ENCODE measurements around the gene ATL3.
"Not testable (repeated sequence)": the region's sequence is repeated elsewhere in the genome, so short reads cannot be mapped to it uniquely, and the experiment has no call there.

The ATL3 gene

GRCh38 chr11:63639199-63639832 lies 31.9 kb downstream of the ATL3 start:
- no peak for TF ChIP-seq EZH2 (IDR thresholded peaks at IDR 0.05; ENCODE audit: borderline replicate concordance, low read depth, low read length, severe bottlenecking)
- TF ChIP-seq CTCF (IDR thresholded peaks at IDR 0.05; ENCODE audit: borderline replicate concordance, extremely low read depth, low read length, poor library complexity, severe bottlenecking), result peak; percentile 59
- H3K27ac ChIP-seq (ENCODE audit: low read length), result no peak overlapping the region
- H4K20me1 ChIP-seq (ENCODE audit: insufficient read depth, low read length), result peaks cover 2% of the 10 kb centered on the region; the same call in 1 of the 2 replicates
- DNase-seq (no peak), ATAC-seq (ENCODE audit: insufficient read depth, low read depth) (no peak)
- H3K36me3 ChIP-seq (ENCODE audit: insufficient read depth, low read length), result peaks cover 89% of the 10 kb centered on the region
- no peaks in the 10 kb centered on the region for H3K4me1 ChIP-seq (ENCODE audit: insufficient read depth, low read length)
- no peak overlapping the region for H3K9ac ChIP-seq (ENCODE audit: low read depth, low read length)
- no peak overlapping the region for H3K4me3 ChIP-seq (ENCODE audit: low read depth in 1 of 2, low read length in 2 of 2)
- no peak overlapping the region for H2AFZ ChIP-seq (ENCODE audit: low read depth, low read length)
- no peaks in the 10 kb centered on the region for H3K79me2 ChIP-seq (ENCODE audit: insufficient read depth, low read length)
- H3K4me2 ChIP-seq (ENCODE audit: insufficient read depth, low read length), result no peak overlapping the region
- no peaks in the 10 kb centered on the region for H3K9me3 ChIP-seq (ENCODE audit: insufficient read depth, low read length, severe bottlenecking)
- no peaks in the 10 kb centered on the region for H3K27me3 ChIP-seq (ENCODE audit: insufficient read depth, low read length, poor library complexity)

- not testable (repeated sequence) for DNase-seq; H3K9ac ChIP-seq (ENCODE audit: low read depth, low read length); H3K9me3 ChIP-seq (ENCODE audit: insufficient read depth, low read length, severe bottlenecking); H2AFZ ChIP-seq (ENCODE audit: low read depth, low read length); ATAC-seq (ENCODE audit: insufficient read depth, low read depth); H3K27me3 ChIP-seq (ENCODE audit: insufficient read depth, low read length, poor library complexity); H3K4me2 ChIP-seq (ENCODE audit: insufficient read depth, low read length); H4K20me1 ChIP-seq (ENCODE audit: insufficient read depth, low read length); H3K4me3 ChIP-seq (ENCODE audit: low read depth in 1 of 2, low read length in 2 of 2); H3K4me1 ChIP-seq (ENCODE audit: insufficient read depth, low read length); H3K79me2 ChIP-seq (ENCODE audit: insufficient read depth, low read length); H3K27ac ChIP-seq (ENCODE audit: low read length)
- H3K36me3 ChIP-seq (ENCODE audit: insufficient read depth, low read length), result peaks cover 83% of the 10 kb centered on the region
These were observed 32.7 kb downstream of the ATL3 start for GRCh38 chr11:63638436-63638835.

GRCh38 chr11:63635762-63636465 lies 35.3 kb downstream of the ATL3 start:
- no peak overlapping the region for H3K27ac ChIP-seq (ENCODE audit: low read length)
- no peak overlapping the region for H3K9ac ChIP-seq (ENCODE audit: low read depth, low read length)
- no peaks in the 10 kb centered on the region for H3K4me1 ChIP-seq (ENCODE audit: insufficient read depth, low read length)
- 0 out of 2 replicates have a peak, but pooled peaks cover 3% of the 10 kb centered on the region for H4K20me1 ChIP-seq (ENCODE audit: insufficient read depth, low read length)
- DNase-seq, result peak; percentile 68
- H3K27me3 ChIP-seq (ENCODE audit: insufficient read depth, low read length, poor library complexity), result no peaks in the 10 kb centered on the region
- H2AFZ ChIP-seq (ENCODE audit: low read depth, low read length), result no peak overlapping the region
- no peaks in the 10 kb centered on the region for H3K9me3 ChIP-seq (ENCODE audit: insufficient read depth, low read length, severe bottlenecking)
- H3K36me3 ChIP-seq (ENCODE audit: insufficient read depth, low read length), result peaks cover 82% of the 10 kb centered on the region
- no peak overlapping the region for H3K4me2 ChIP-seq (ENCODE audit: insufficient read depth, low read length)
- TF ChIP-seq EZH2 (IDR thresholded peaks at IDR 0.05; ENCODE audit: borderline replicate concordance, low read depth, low read length, severe bottlenecking) (no peak), CTCF (IDR thresholded peaks at IDR 0.05; ENCODE audit: borderline replicate concordance, extremely low read depth, low read length, poor library complexity, severe bottlenecking) (peak; percentile 83)
- no peak overlapping the region for H3K4me3 ChIP-seq (ENCODE audit: low read depth in 1 of 2, low read length in 2 of 2)
- peak; percentile 75 for ATAC-seq (ENCODE audit: insufficient read depth, low read depth)
- no peaks in the 10 kb centered on the region for H3K79me2 ChIP-seq (ENCODE audit: insufficient read depth, low read length)

- 0 out of 3 replicates have a peak, but pooled peaks have one; percentile 39 for ATAC-seq (ENCODE audit: insufficient read depth, low read depth)
- TF ChIP-seq EZH2 (IDR thresholded peaks at IDR 0.05; ENCODE audit: borderline replicate concordance, low read depth, low read length, severe bottlenecking) (no peak), CTCF (IDR thresholded peaks at IDR 0.05; ENCODE audit: borderline replicate concordance, extremely low read depth, low read length, poor library complexity, severe bottlenecking) (no peak)
- H3K4me2 ChIP-seq (ENCODE audit: insufficient read depth, low read length), result no peak overlapping the region
- H3K79me2 ChIP-seq (ENCODE audit: insufficient read depth, low read length), result no peaks in the 10 kb centered on the region
- H3K4me3 ChIP-seq (ENCODE audit: low read depth in 1 of 2, low read length in 2 of 2), result no peak overlapping the region
- no peaks in the 10 kb centered on the region for H3K9me3 ChIP-seq (ENCODE audit: insufficient read depth, low read length, severe bottlenecking)
- DNase-seq, result no peak
- H3K27me3 ChIP-seq (ENCODE audit: insufficient read depth, low read length, poor library complexity), result no peaks in the 10 kb centered on the region
- H3K27ac ChIP-seq (ENCODE audit: low read length), result no peak overlapping the region
- no peak overlapping the region for H3K9ac ChIP-seq (ENCODE audit: low read depth, low read length)
- no peak overlapping the region for H2AFZ ChIP-seq (ENCODE audit: low read depth, low read length)
- H3K36me3 ChIP-seq (ENCODE audit: insufficient read depth, low read length), result peaks cover 58% of the 10 kb centered on the region
- no peaks in the 10 kb centered on the region for H3K4me1 ChIP-seq (ENCODE audit: insufficient read depth, low read length)
- H4K20me1 ChIP-seq (ENCODE audit: insufficient read depth, low read length), result 0 out of 2 replicates have a peak, but pooled peaks cover 5% of the 10 kb centered on the region
These were observed 41.8 kb downstream of the ATL3 start for GRCh38 chr11:63629426-63629825.
